ENCODE results near the gene GJA9. TPM values are rescaled to one million over a fixed set of nuclear protein-coding genes. Genes with fewer than 3 reads are reported as not detected.

GJA9 gene
- total RNA-seq (not detected), polyA plus RNA-seq (not detected)
- long read RNA-seq, donor 1 = 0 reads
- long read RNA-seq, donor 2 = 0 reads

GRCh38 chr1:38881487-38881886 lies at the start of gene GJA9:
GJA9 (minus strand) TSS chr1:38881587; CDS start chr1:38876098, 5,489 bp downstream.
- DNase-seq = no peak
- intact Hi-C loops (cut with DNase I) = no loop called here
- no peak within 1 kb of the TSS for H3K27ac ChIP-seq (ENCODE audit: low read depth in 1 of 2, low read length in 2 of 2)
- H3K4me1 ChIP-seq (ENCODE audit: control insufficient read depth in 1 of 2, insufficient read depth in 2 of 2, low read length in 2 of 2) = no peaks in the 10 kb centered on the region
- ATAC-seq (ENCODE audit: low FRiP score) = no peak
- no peak within 1 kb of the TSS for H3K4me3 ChIP-seq (ENCODE audit: low read length in 2 of 2)
- no peaks in the 10 kb centered on the region for H3K9me3 ChIP-seq (ENCODE audit: control insufficient read depth, low read length)
- H3K36me3 ChIP-seq (ENCODE audit: control insufficient read depth in 1 of 2, insufficient read depth in 2 of 2, low read length in 1 of 2) = no peaks in the 10 kb centered on the region
- H3K27me3 ChIP-seq (ENCODE audit: control insufficient read depth in 1 of 2, insufficient read depth in 2 of 2, low read length in 1 of 2) = no peaks in the 10 kb centered on the region

- WGBS, 2 donors = 79 to 81% methylated on average over 6 of the region's 6 CpGs
- no peak for ATAC-seq (ENCODE audit: low FRiP score)
- Histone ChIP-seq H3K36me3 (ENCODE audit: control insufficient read depth in 1 of 2, insufficient read depth in 2 of 2, low read length in 1 of 2) (no peaks in the 10 kb centered on the region), H3K9me3 (ENCODE audit: control insufficient read depth, low read length) (no peaks in the 10 kb centered on the region), H3K27me3 (ENCODE audit: control insufficient read depth in 1 of 2, insufficient read depth in 2 of 2, low read length in 1 of 2) (no peaks in the 10 kb centered on the region), H3K4me3 (ENCODE audit: low read length in 2 of 2) (no peak overlapping the region), H3K4me1 (ENCODE audit: control insufficient read depth in 1 of 2, insufficient read depth in 2 of 2, low read length in 2 of 2) (no peaks in the 10 kb centered on the region), H3K27ac (ENCODE audit: low read depth in 1 of 2, low read length in 2 of 2) (no peak overlapping the region)
- DNase-seq = no peak
- intact Hi-C loops (cut with DNase I) = no loop called here
These were observed 48.1 kb upstream of the GJA9 start for GRCh38 chr1:38929476-38929875.

DNA sequence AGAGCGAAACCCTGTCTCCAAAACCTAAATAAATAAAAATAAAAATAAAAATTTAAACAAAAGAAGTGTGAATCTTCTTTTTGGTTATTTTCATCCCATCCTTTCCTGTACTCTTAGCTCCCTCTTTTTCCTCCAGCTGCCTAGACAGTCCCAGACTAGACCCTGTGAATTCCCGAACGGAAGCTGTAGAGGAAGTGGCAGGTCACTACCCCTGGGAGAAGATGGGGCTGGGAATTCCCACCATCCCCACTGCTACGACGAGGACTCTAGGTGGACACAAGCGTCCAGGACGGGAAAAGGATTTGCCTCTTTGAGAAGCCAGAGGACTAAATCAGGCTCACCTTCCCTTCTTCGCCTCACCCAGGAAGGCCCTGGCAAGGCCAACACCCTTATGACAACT lies 47.7 kb upstream of the GJA9 start:
- DNase-seq (no peak), ATAC-seq (ENCODE audit: low FRiP score) (no peak)
- Histone ChIP-seq H3K27ac (ENCODE audit: low read depth in 1 of 2, low read length in 2 of 2) (no peak overlapping the region), H3K4me1 (ENCODE audit: control insufficient read depth in 1 of 2, insufficient read depth in 2 of 2, low read length in 2 of 2) (no peaks in the 10 kb centered on the region), H3K9me3 (ENCODE audit: control insufficient read depth, low read length) (no peaks in the 10 kb centered on the region), H3K27me3 (ENCODE audit: control insufficient read depth in 1 of 2, insufficient read depth in 2 of 2, low read length in 1 of 2) (no peaks in the 10 kb centered on the region), H3K36me3 (ENCODE audit: control insufficient read depth in 1 of 2, insufficient read depth in 2 of 2, low read length in 1 of 2) (no peaks in the 10 kb centered on the region), H3K4me3 (ENCODE audit: low read length in 2 of 2) (no peak overlapping the region)
- intact Hi-C loops (cut with DNase I) = no loop called here
- WGBS, 2 donors = 89 to 90% methylated on average over 8 of the region's 8 CpGs

GRCh38 chr1:38926091-38926490 lies 44.7 kb upstream of the GJA9 start:
- no peak for DNase-seq
- Histone ChIP-seq H3K4me3 (ENCODE audit: low read length in 2 of 2) (no peak overlapping the region), H3K27me3 (ENCODE audit: control insufficient read depth in 1 of 2, insufficient read depth in 2 of 2, low read length in 1 of 2) (no peaks in the 10 kb centered on the region), H3K9me3 (ENCODE audit: control insufficient read depth, low read length) (no peaks in the 10 kb centered on the region), H3K27ac (ENCODE audit: low read depth in 1 of 2, low read length in 2 of 2) (no peak overlapping the region), H3K36me3 (ENCODE audit: control insufficient read depth in 1 of 2, insufficient read depth in 2 of 2, low read length in 1 of 2) (no peaks in the 10 kb centered on the region), H3K4me1 (ENCODE audit: control insufficient read depth in 1 of 2, insufficient read depth in 2 of 2, low read length in 2 of 2) (no peaks in the 10 kb centered on the region)
- ATAC-seq (ENCODE audit: low FRiP score) = no peak
- 83 to 84% methylated on average over 3 of the region's 3 CpGs for WGBS, 2 donors
- intact Hi-C loops (cut with DNase I) = no loop called here

- Histone ChIP-seq H3K9me3 (ENCODE audit: control insufficient read depth, low read length) (no peaks in the 10 kb centered on the region), H3K27me3 (ENCODE audit: control insufficient read depth in 1 of 2, insufficient read depth in 2 of 2, low read length in 1 of 2) (no peaks in the 10 kb centered on the region), H3K4me3 (ENCODE audit: low read length in 2 of 2) (no peak overlapping the region), H3K27ac (ENCODE audit: low read depth in 1 of 2, low read length in 2 of 2) (no peak overlapping the region), H3K4me1 (ENCODE audit: control insufficient read depth in 1 of 2, insufficient read depth in 2 of 2, low read length in 2 of 2) (no peaks in the 10 kb centered on the region), H3K36me3 (ENCODE audit: control insufficient read depth in 1 of 2, insufficient read depth in 2 of 2, low read length in 1 of 2) (no peaks in the 10 kb centered on the region)
- 92 to 96% methylated on average over 2 of the region's 2 CpGs for WGBS, 2 donors
- ATAC-seq (ENCODE audit: low FRiP score) = no peak
- DNase-seq = no peak
- intact Hi-C loops (cut with DNase I) = no loop called here
These were observed 44.0 kb upstream of the GJA9 start for GRCh38 chr1:38925391-38925790.

GRCh38 chr1:38923607-38924006 lies 42.2 kb upstream of the GJA9 start:
- Histone ChIP-seq H3K36me3 (ENCODE audit: control insufficient read depth in 1 of 2, insufficient read depth in 2 of 2, low read length in 1 of 2) (no peaks in the 10 kb centered on the region), H3K9me3 (ENCODE audit: control insufficient read depth, low read length) (no peaks in the 10 kb centered on the region), H3K27me3 (ENCODE audit: control insufficient read depth in 1 of 2, insufficient read depth in 2 of 2, low read length in 1 of 2) (no peaks in the 10 kb centered on the region), H3K4me3 (ENCODE audit: low read length in 2 of 2) (no peak overlapping the region), H3K27ac (ENCODE audit: low read depth in 1 of 2, low read length in 2 of 2) (no peak overlapping the region), H3K4me1 (ENCODE audit: control insufficient read depth in 1 of 2, insufficient read depth in 2 of 2, low read length in 2 of 2) (no peaks in the 10 kb centered on the region)
- no peak for DNase-seq
- WGBS, 2 donors = 87 to 89% methylated on average over 3 of the region's 3 CpGs
- intact Hi-C loops (cut with DNase I) = no loop called here
- no peak for ATAC-seq (ENCODE audit: low FRiP score)

GRCh38 chr1:38919130-38919529 lies 37.7 kb upstream of the GJA9 start:
- intact Hi-C loops (cut with DNase I) = no loop called here
- no peaks in the 10 kb centered on the region for H3K27me3 ChIP-seq (ENCODE audit: control insufficient read depth in 1 of 2, insufficient read depth in 2 of 2, low read length in 1 of 2)
- no peak overlapping the region for H3K27ac ChIP-seq (ENCODE audit: low read depth in 1 of 2, low read length in 2 of 2)
- no peaks in the 10 kb centered on the region for H3K9me3 ChIP-seq (ENCODE audit: control insufficient read depth, low read length)
- no peaks in the 10 kb centered on the region for H3K4me1 ChIP-seq (ENCODE audit: control insufficient read depth in 1 of 2, insufficient read depth in 2 of 2, low read length in 2 of 2)
- H3K36me3 ChIP-seq (ENCODE audit: control insufficient read depth in 1 of 2, insufficient read depth in 2 of 2, low read length in 1 of 2) = peaks cover 0 to 1% of the 10 kb centered on the region in 2 donors
- ATAC-seq (ENCODE audit: low FRiP score) = no peak
- 66 to 75% methylated on average over 3 of the region's 3 CpGs for WGBS, 2 donors
- DNase-seq = no peak
- H3K4me3 ChIP-seq (ENCODE audit: low read length in 2 of 2) = no peak overlapping the region

GRCh38 chr1:38918568-38918967 lies 37.2 kb upstream of the GJA9 start:
- no peaks in the 10 kb centered on the region for H3K9me3 ChIP-seq (ENCODE audit: control insufficient read depth, low read length)
- no peak overlapping the region for H3K4me3 ChIP-seq (ENCODE audit: low read length in 2 of 2)
- 74 to 79% methylated on average over 5 of the region's 5 CpGs for WGBS, 2 donors
- H3K27ac ChIP-seq (ENCODE audit: low read depth in 1 of 2, low read length in 2 of 2) = no peak overlapping the region
- ATAC-seq (ENCODE audit: low FRiP score) (peak; percentile 48), DNase-seq (no peak)
- peaks cover 0 to 1% of the 10 kb centered on the region in 2 donors for H3K36me3 ChIP-seq (ENCODE audit: control insufficient read depth in 1 of 2, insufficient read depth in 2 of 2, low read length in 1 of 2)
- H3K4me1 ChIP-seq (ENCODE audit: control insufficient read depth in 1 of 2, insufficient read depth in 2 of 2, low read length in 2 of 2) = no peaks in the 10 kb centered on the region
- intact Hi-C loops (cut with DNase I) = no loop called here
- H3K27me3 ChIP-seq (ENCODE audit: control insufficient read depth in 1 of 2, insufficient read depth in 2 of 2, low read length in 1 of 2) = no peaks in the 10 kb centered on the region

GRCh38 chr1:38917772-38918171 lies 36.4 kb upstream of the GJA9 start:
- H3K4me3 ChIP-seq (ENCODE audit: low read length in 2 of 2) = no peak overlapping the region
- H3K27me3 ChIP-seq (ENCODE audit: control insufficient read depth in 1 of 2, insufficient read depth in 2 of 2, low read length in 1 of 2) = no peaks in the 10 kb centered on the region
- ATAC-seq (ENCODE audit: low FRiP score) (no peak), DNase-seq (no peak)
- no peaks in the 10 kb centered on the region for H3K4me1 ChIP-seq (ENCODE audit: control insufficient read depth in 1 of 2, insufficient read depth in 2 of 2, low read length in 2 of 2)
- no peak overlapping the region for H3K27ac ChIP-seq (ENCODE audit: low read depth in 1 of 2, low read length in 2 of 2)
- no peaks in the 10 kb centered on the region for H3K9me3 ChIP-seq (ENCODE audit: control insufficient read depth, low read length)
- WGBS, 2 donors = 90 to 96% methylated on average over 1 of the region's 1 CpG
- intact Hi-C loops (cut with DNase I) = no loop called here
- H3K36me3 ChIP-seq (ENCODE audit: control insufficient read depth in 1 of 2, insufficient read depth in 2 of 2, low read length in 1 of 2) = peaks cover 0 to 1% of the 10 kb centered on the region in 2 donors

Data from aorta (tissue), 5 donors.